ENCODE data around the gene KSR1. TPM values are rescaled to one million over a fixed set of nuclear protein-coding genes. Genes with fewer than 3 reads are reported as not detected.
"Not testable (repeated sequence)": the region's sequence is repeated elsewhere in the genome, so short reads cannot be mapped to it uniquely, and the experiment has no call there.

KSR1 gene
- total and polyA plus RNA-seq, 9 donors = 43.3 to 112 (median 71.6) TPM

DNA sequence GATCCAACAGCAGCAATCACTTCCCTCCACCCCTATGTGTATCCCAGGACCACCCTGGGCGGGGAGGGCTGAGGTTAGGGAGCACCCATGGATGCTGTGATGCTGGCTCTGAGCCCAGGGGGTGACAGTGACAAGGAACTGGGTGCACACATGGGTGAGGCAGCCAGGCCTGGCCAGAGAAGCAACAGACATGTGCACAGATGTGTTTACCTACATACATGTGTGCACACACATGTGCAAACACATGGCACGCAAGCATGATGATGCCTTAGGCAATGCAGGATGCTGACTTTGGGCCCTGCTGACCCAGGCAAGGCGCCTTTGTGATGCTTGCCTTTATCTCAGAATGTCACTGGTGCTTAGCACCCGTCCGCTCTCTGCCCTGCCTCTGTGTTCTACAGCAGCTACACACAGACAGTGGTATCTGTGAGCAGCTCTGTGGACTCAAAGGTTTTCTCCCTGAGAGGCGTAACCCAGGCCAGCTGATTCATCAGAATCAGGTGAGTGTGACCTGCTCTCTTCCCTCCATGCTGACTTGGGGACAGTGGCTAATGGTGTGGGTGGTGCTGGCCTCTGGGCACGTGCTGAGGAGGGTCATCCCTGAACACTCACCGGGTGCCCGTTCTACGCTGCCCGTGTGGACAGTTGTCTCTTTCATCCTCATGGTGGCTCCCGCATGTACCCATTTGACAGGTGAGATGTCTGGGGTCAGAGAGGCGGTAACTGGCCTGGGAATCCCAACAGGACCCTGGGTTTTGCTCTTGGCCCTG, 38.5 kb upstream of the KSR1 start:
- no peak for DNase-seq
- no peak overlapping the region for H3K4me3 ChIP-seq (ENCODE audit: low read length)
- H3K4me1 ChIP-seq (ENCODE audit: control insufficient read depth, insufficient read depth, low read length) = no peaks in the 10 kb centered on the region
- no peak overlapping the region for H3K27ac ChIP-seq (ENCODE audit: low read length)
- peaks cover 3% of the 10 kb centered on the region for H3K27me3 ChIP-seq (ENCODE audit: control insufficient read depth, insufficient read depth, low read length)
- H3K9me3 ChIP-seq (replicated peaks; ENCODE audit: control insufficient read depth, low read depth, low read length) = no peaks in the 10 kb centered on the region
- H3K36me3 ChIP-seq (ENCODE audit: control insufficient read depth, insufficient read depth, low read length) = no peaks in the 10 kb centered on the region
- WGBS (ENCODE audit: insufficient coverage) = 89% methylated on average over 7 of the region's 13 CpGs

DNA sequence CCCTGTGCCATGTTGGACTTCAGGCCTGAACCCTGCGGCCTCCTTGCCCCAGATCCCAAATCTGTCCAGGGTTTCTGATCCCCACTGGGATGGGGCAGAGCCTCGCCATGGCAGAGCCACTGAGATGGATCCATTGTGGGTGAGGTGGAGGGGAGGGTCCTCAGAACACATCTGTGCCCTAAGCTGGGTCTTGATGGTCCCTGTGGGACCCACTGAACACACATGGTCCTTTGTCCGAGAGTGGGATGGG, 38.0 kb upstream of the KSR1 start:
- peaks cover 3% of the 10 kb centered on the region for H3K27me3 ChIP-seq (ENCODE audit: control insufficient read depth, insufficient read depth, low read length)
- DNase-seq = no peak
- no peak overlapping the region for H3K4me3 ChIP-seq (ENCODE audit: low read length)
- WGBS (ENCODE audit: insufficient coverage) = 88% methylated on average over 3 of the region's 3 CpGs
- no peaks in the 10 kb centered on the region for H3K9me3 ChIP-seq (replicated peaks; ENCODE audit: control insufficient read depth, low read depth, low read length)
- no peak overlapping the region for H3K27ac ChIP-seq (ENCODE audit: low read length)
- H3K36me3 ChIP-seq (ENCODE audit: control insufficient read depth, insufficient read depth, low read length) = no peaks in the 10 kb centered on the region
- no peaks in the 10 kb centered on the region for H3K4me1 ChIP-seq (ENCODE audit: control insufficient read depth, insufficient read depth, low read length)

DNA sequence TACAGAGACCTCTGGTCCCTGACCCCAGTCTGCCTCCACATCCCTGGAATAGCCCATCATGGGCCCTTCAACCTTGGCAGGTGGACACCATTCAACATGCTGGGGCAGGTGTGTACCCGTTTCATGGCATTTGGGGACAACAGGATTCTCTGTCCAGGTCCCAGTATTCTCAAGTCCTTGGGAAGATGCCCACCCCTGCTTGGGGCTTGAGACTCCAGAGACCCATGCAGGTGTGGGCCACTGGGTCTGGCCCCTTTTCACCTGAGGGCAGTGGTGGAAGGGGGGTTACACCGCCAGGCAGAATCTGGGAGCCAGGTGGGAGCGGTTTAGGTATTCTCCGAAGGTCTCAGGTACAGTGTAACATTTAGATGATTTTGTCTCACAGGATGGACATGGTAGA, 37.1 kb upstream of the KSR1 start:
- Histone ChIP-seq H3K36me3 (ENCODE audit: control insufficient read depth, insufficient read depth, low read length) (no peaks in the 10 kb centered on the region), H3K4me3 (ENCODE audit: low read length) (no peak overlapping the region), H3K9me3 (replicated peaks; ENCODE audit: control insufficient read depth, low read depth, low read length) (no peaks in the 10 kb centered on the region), H3K27me3 (ENCODE audit: control insufficient read depth, insufficient read depth, low read length) (peaks cover 3% of the 10 kb centered on the region), H3K27ac (ENCODE audit: low read length) (no peak overlapping the region), H3K4me1 (ENCODE audit: control insufficient read depth, insufficient read depth, low read length) (no peaks in the 10 kb centered on the region)
- DNase-seq = no peak
- 94% methylated on average over 4 of the region's 4 CpGs for WGBS (ENCODE audit: insufficient coverage)

DNA sequence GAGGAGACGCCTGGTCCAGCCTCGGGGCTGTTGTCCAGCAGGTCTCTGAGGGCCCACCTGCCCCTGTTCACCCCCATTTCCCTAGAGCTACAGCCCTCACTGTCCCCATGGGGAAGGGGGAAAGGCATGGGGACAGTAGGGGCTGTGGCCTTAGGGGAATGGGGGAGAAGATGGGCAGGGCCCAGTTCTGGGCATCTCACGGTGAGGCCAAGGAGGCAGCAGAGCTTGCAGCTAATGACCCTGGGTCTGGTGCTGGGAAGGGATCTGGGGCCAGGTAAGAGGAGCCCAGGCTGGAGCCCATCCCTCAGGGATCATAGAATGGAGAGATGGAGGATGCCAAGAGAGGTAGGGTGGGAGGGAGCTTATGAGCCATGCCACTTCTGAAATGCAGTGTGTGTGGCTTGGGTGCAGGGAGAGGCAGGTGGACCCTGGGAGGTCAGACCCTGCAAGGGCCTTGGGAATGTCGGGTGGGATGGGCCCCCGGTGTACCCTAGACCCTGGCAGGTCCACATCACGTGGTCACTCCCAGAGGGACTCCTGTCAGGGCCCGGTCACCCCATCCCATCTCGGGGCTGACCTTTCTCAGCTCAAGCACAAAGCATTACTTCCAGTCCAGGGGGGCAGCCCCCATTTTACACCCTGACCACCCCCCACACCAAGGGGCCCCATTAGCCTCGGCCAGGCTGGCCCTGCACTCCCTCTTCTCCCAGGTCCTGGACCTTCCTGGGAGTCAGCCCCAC, 35.9 kb upstream of the KSR1 start:
- H3K4me3 ChIP-seq (ENCODE audit: low read length) = no peak overlapping the region
- H3K36me3 ChIP-seq (ENCODE audit: control insufficient read depth, insufficient read depth, low read length) = no peaks in the 10 kb centered on the region
- no peak for DNase-seq
- no peaks in the 10 kb centered on the region for H3K9me3 ChIP-seq (replicated peaks; ENCODE audit: control insufficient read depth, low read depth, low read length)
- WGBS (ENCODE audit: insufficient coverage) = 86% methylated on average over 5 of the region's 9 CpGs
- no peaks in the 10 kb centered on the region for H3K27me3 ChIP-seq (ENCODE audit: control insufficient read depth, insufficient read depth, low read length)
- H3K4me1 ChIP-seq (ENCODE audit: control insufficient read depth, insufficient read depth, low read length) = no peaks in the 10 kb centered on the region
- H3K27ac ChIP-seq (ENCODE audit: low read length) = no peak overlapping the region

DNA sequence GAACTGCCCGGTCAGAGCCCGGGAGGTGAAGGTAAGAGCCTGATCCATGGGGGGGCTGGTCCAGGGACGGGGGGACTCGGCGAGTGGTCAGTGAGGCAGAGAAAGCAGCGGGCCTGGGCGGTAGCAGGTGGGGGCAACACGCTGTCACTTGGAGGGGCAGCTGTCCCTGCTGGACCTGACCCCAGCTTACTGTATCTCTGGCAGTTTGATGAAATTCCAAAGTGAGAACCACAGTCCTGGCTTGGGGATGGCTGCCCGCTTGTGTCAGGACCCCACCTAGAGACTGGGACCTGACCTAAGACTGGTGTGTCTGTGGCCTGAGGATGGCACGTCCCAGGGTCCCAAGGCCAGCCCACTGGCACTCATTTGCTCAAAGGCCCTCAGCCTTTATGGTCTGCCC, 35.1 kb upstream of the KSR1 start:
- no peaks in the 10 kb centered on the region for H3K27me3 ChIP-seq (ENCODE audit: control insufficient read depth, insufficient read depth, low read length)
- no peak for DNase-seq
- H3K9me3 ChIP-seq (replicated peaks; ENCODE audit: control insufficient read depth, low read depth, low read length) = no peaks in the 10 kb centered on the region
- WGBS (ENCODE audit: insufficient coverage) = 94% methylated on average over 10 of the region's 10 CpGs
- H3K36me3 ChIP-seq (ENCODE audit: control insufficient read depth, insufficient read depth, low read length) = no peaks in the 10 kb centered on the region
- H3K4me3 ChIP-seq (ENCODE audit: low read length) = no peak overlapping the region
- no peaks in the 10 kb centered on the region for H3K4me1 ChIP-seq (ENCODE audit: control insufficient read depth, insufficient read depth, low read length)
- H3K27ac ChIP-seq (ENCODE audit: low read length) = no peak overlapping the region

DNA sequence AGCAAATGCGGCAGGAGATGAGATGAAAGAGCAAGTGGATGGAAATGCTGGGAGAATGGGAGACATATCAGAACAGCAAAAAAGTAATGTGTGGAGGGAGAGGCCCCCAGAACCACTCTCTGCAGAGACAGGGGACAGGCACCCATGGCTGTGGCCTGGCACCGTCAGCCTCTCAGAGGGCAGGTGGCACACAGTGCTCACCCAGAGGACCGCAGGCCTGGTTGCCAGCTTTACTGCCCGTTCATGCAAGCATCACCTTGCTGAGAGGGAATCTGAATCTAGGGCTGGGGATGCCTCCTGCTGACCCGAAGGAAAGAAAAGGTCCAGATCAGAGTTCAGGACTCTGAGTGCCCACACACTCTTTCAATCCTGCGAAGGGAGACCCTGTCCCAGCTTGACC, 34.6 kb upstream of the KSR1 start:
- 99% methylated on average over 5 of the region's 6 CpGs for WGBS (ENCODE audit: insufficient coverage)
- H3K27me3 ChIP-seq (ENCODE audit: control insufficient read depth, insufficient read depth, low read length); DNase-seq; H3K27ac ChIP-seq (ENCODE audit: low read length); H3K9me3 ChIP-seq (replicated peaks; ENCODE audit: control insufficient read depth, low read depth, low read length); H3K36me3 ChIP-seq (ENCODE audit: control insufficient read depth, insufficient read depth, low read length); H3K4me3 ChIP-seq (ENCODE audit: low read length); H3K4me1 ChIP-seq (ENCODE audit: control insufficient read depth, insufficient read depth, low read length): not testable (repeated sequence)

DNA sequence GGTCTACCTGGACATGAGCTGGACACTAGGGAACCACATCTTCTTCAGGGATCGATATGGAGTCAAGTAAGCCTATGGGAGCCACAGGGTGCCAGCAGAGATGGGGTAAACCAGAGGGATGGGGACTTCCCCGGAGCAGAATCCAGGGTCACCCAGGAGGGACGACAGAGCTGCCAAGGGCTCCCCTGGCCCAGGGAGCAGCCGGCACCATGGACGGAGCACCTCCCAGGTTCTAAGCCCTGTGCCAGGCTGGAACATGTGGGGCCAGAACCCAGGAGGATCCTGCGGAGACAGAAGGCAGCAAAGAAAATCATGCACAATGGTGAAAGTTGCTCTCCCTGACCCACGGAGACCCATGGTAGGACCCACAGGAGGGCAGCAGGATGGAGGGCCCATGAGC, 33.6 kb upstream of the KSR1 start:
- no peak for DNase-seq
- H3K27me3 ChIP-seq (ENCODE audit: control insufficient read depth, insufficient read depth, low read length) = no peaks in the 10 kb centered on the region
- no peak overlapping the region for H3K4me3 ChIP-seq (ENCODE audit: low read length)
- no peaks in the 10 kb centered on the region for H3K9me3 ChIP-seq (replicated peaks; ENCODE audit: control insufficient read depth, low read depth, low read length)
- 85% methylated on average over 7 of the region's 7 CpGs for WGBS (ENCODE audit: insufficient coverage)
- no peaks in the 10 kb centered on the region for H3K4me1 ChIP-seq (ENCODE audit: control insufficient read depth, insufficient read depth, low read length)
- H3K27ac ChIP-seq (ENCODE audit: low read length) = no peak overlapping the region
- H3K36me3 ChIP-seq (ENCODE audit: control insufficient read depth, insufficient read depth, low read length) = no peaks in the 10 kb centered on the region

DNA sequence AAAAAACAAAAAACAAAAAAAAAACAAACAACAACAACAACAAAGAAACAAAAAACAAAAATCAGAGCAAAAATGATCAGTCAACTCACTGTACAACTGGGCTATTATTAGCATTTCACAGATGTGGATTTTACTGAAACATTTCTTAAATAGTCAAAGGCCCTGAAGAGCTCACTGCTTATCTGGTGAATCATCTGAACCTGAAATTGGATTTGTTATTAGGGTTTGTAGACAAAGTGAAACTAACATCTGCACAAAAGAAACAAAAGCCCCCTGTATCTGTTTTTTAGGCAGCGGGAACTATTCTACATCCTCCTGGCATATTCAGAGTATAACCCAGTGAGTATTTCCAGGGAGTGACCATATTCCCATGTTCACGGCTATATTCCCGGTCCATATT, 32.6 kb upstream of the KSR1 start:
- H3K4me1 ChIP-seq (ENCODE audit: control insufficient read depth, insufficient read depth, low read length) = no peaks in the 10 kb centered on the region
- H3K9me3 ChIP-seq (replicated peaks; ENCODE audit: control insufficient read depth, low read depth, low read length) = no peaks in the 10 kb centered on the region
- no peak overlapping the region for H3K4me3 ChIP-seq (ENCODE audit: low read length)
- no peak for DNase-seq
- no peaks in the 10 kb centered on the region for H3K36me3 ChIP-seq (ENCODE audit: control insufficient read depth, insufficient read depth, low read length)
- no peaks in the 10 kb centered on the region for H3K27me3 ChIP-seq (ENCODE audit: control insufficient read depth, insufficient read depth, low read length)
- H3K27ac ChIP-seq (ENCODE audit: low read length) = no peak overlapping the region
- WGBS (ENCODE audit: insufficient coverage) = 83% methylated on average over 2 of the region's 3 CpGs

DNA sequence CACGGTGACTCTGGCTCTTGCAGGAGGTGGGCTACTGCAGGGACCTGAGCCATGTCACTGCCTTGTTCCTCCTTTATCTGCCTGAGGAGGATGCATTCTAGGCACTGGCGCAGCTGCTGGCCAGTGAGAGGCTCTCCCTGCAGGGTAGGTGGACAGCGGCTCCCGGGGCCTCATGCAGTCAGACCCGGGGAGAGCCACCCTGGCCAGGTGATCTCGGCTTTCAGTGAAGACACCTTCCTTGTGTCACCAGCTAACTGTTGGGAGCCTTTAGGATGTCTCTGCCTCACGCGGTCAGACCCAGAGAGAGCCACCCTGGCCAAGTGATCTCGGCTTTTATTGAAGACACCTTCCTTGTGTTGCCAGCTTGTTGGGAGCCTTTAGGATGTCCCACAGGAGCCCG, 31.7 kb upstream of the KSR1 start:
- no peaks in the 10 kb centered on the region for H3K36me3 ChIP-seq (ENCODE audit: control insufficient read depth, insufficient read depth, low read length)
- H3K4me1 ChIP-seq (ENCODE audit: control insufficient read depth, insufficient read depth, low read length) = no peaks in the 10 kb centered on the region
- H3K9me3 ChIP-seq (replicated peaks; ENCODE audit: control insufficient read depth, low read depth, low read length) = no peaks in the 10 kb centered on the region
- no peak overlapping the region for H3K27ac ChIP-seq (ENCODE audit: low read length)
- no peak overlapping the region for H3K4me3 ChIP-seq (ENCODE audit: low read length)
- no peaks in the 10 kb centered on the region for H3K27me3 ChIP-seq (ENCODE audit: control insufficient read depth, insufficient read depth, low read length)
- no peak for DNase-seq
- WGBS (ENCODE audit: insufficient coverage) = 74% methylated on average over 10 of the region's 10 CpGs

DNA sequence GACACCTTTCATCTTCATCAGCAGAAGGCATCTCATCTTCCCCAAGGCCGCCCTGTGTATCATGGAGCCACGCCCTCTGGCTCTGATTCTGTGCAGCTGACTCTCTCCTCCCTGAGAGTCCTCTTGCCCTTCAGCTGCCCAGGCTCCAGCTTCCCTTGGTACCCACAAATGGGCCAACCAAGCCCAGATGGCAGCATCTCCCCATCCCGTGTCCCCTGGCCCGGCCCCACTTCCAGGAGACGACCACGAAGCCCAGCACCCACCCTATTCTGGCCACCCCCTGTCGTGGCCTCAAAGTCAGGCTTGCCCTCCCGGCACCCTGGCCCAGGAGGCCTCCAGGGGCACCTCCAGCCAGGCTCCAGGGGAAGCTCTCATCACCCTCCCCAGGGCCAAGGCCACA, 31.3 kb upstream of the KSR1 start:
- Histone ChIP-seq H3K27ac (ENCODE audit: low read length) (no peak overlapping the region), H3K9me3 (replicated peaks; ENCODE audit: control insufficient read depth, low read depth, low read length) (no peaks in the 10 kb centered on the region), H3K27me3 (ENCODE audit: control insufficient read depth, insufficient read depth, low read length) (no peaks in the 10 kb centered on the region), H3K4me1 (ENCODE audit: control insufficient read depth, insufficient read depth, low read length) (no peaks in the 10 kb centered on the region), H3K4me3 (ENCODE audit: low read length) (no peak overlapping the region), H3K36me3 (ENCODE audit: control insufficient read depth, insufficient read depth, low read length) (no peaks in the 10 kb centered on the region)
- DNase-seq = no peak
- WGBS (ENCODE audit: insufficient coverage) = 75% methylated on average over 2 of the region's 8 CpGs
